GM19240 (cell line): ENCODE measurements around the gene GJA3.

Source experiments
- DNase-seq: peaks from one replicate; pipeline ENCODE4 v3.0.0; 2011; ENCODE audit warnings: low spot score; ENCODE audit not compliant: insufficient read length

The GJA3 gene

DNA sequence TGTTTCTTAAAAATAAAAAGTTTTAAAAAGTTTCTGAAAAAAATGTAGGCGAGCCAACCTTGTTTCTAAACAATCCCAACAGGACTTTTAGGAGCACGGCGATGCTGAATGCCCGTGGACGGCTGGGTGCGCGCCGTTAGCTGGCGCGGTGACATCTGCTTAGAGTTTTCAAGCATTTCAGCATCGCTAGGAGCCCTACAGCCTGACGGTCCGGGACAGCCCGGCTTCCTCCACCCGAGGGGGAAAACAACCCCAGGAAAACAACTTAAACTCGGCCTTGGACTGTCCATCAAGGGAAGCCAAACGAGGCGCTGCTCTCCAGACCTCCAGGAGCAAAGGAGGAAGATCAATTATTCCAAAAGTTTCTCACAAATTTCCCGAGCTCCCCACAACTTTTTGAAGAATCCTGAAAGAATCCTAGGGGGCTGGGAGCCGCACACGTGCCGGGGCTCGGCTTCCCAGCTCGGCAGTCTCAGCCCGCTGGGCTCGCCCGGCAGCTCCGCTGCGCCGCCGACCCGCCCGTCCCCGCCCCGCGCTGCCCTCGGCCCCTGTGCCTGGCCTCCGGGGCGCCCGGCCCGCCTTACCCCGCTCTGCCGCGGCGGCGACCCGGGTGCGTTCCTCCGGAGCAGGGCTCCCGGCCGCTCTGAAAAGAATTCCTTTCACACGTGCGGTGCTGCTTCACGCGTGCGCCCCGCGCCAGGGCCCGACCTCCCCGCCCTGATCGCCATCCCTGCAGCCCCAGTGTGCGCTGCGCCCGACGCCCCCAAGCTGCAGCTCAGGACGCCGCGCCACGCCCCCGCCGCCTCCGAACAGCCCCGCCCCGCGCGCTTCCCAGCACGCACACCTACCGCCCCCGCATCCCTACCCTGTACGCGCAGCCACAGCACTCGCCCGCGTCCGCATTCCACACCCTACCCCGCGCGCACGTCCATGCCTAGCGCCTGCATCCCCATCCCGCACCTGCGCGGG is at the start of gene GJA3:
TSS of gene GJA3 (minus strand) at position 747 of the 969 bp plus-strand sequence. CDS start 17,764 bp downstream, outside the sequence.
- no peak for DNase-seq

DNA sequence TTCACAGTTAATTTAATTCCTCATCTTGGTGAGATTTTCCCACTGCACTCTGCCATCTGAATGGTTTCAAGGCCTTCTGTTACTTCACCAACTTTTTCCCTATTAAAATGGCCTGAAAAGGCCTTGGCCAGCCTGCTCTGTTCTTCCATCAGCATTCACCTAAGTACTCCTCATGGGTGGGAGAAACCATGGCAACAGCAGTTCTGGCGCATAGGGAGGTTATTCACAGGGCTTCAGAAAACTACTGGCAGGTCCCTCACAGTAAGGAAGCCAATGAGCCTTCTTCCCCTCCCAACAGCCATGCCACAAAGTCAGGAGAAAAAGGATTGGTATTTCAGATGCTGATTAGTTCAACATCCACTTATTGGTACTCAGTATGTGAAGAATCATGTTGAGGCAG is 49.1 kb upstream of the GJA3 start:
- DNase-seq: no peak

DNA sequence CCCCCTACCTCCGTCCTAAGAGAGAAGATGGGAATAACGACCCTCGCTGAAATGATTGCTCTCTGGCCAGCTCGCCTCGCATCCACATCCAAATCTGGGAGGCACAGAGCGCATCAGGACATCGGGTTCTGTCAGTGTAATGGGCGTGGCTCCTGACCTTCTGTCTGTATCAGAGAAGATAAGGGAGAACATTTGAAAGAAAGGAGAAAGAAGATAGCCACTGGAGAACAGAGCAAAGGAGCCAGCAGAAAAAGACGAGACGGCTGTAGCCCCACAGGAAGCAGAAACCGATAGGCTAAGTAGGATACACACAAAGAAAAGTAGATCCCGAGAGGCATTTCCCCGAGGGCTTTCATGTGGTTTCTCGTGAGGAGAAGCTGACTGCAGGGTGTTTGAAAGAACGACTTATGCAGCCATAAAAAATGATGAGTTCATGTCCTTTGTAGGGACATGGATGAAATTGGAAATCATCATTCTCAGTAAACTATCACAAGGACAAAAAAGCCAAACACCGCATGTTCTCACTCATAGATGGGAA is 45.9 kb upstream of the GJA3 start:
- DNase-seq: no peak

DNA sequence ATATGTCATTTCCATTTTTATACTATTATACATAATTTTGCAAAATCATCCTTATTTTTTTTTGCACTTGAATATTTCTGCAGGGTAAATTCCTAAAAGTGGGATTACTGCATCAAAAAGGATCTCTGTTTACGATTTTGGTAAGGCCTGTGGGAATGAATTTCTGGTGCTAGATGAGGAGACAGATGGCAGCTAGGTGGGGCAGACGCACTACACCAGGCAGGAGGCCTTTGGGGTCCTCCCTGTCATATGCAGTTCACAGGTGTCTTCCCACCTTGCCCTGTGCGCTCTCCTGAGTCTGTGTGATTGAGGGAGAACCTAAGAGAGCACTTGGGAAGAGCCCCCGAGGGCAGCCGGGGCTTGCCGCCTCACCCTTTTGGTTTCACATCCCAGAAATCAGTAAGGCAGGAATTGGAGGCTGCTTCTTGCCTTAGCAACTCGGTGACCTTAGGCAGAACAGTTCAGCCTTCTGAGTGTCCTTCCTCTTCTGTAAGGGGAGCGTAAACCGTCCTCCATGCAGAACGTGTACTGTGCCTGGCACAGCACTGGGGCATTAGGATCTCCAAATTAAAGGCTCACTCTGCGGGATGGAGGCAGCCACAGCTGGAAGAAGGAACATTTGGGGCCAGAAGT is 45.3 kb upstream of the GJA3 start:
- no peak for DNase-seq

DNA sequence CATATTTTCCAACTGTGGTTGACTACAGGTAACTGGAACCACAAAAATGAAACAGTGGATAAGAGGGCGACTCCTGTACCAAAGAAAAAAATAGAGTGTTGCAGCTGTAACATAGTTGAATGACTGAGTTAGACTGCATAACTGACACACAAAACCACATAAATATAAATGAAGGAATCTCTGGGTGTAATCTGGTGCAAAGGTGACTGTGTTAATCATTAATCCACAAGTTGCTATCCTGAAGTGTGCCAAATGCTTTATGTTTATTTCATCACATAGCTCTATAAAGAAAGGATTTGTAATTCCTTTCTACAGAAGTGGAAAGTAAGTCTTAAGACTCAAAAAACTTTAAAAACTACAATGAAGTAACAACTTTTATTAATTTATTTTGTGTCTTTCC is 37.9 kb upstream of the GJA3 start:
- DNase-seq: no peak

DNA sequence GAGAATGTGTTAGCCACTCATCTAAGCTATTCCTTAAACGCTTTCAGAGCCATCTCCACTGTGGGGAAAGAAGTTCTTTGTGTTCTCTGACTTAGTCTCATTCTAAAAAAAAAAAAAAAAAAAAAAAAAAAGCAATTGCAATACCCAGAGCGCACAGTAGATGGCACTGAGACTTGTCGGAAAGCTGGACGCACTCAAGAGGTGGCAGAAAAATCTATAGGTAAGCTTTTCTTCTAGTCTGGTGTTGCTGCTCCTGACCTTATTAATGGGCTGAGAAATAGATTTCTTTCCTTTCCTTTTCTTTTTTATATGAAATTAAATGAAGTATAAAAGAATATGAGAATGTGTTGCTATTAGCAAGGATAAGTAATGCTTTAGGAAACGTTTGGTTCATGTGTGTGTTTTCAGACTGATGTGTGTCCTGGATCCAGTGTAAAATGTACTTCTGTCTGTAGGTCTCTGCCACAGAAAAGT is 36.5 kb upstream of the GJA3 start:
- DNase-seq: peak; percentile 48

DNA sequence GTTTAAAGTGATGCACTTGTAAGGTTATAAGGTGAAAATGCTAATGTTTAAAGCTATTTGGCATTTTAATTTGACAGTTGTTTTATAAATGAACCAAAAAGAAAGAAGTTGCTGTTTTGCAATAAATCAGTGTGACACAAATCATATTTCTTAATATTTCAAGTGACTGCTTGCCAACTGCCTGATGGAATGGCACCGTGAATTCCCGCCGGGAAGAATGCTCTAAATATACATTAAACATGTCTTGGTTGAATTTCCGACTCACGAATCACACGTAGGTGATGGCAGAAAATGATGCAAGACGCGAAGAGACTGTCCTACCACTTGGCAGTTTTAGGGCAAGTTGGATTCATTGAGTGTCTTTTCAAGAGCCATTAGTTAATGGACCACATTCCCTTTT is 34.9 kb upstream of the GJA3 start:
- no peak for DNase-seq

DNA sequence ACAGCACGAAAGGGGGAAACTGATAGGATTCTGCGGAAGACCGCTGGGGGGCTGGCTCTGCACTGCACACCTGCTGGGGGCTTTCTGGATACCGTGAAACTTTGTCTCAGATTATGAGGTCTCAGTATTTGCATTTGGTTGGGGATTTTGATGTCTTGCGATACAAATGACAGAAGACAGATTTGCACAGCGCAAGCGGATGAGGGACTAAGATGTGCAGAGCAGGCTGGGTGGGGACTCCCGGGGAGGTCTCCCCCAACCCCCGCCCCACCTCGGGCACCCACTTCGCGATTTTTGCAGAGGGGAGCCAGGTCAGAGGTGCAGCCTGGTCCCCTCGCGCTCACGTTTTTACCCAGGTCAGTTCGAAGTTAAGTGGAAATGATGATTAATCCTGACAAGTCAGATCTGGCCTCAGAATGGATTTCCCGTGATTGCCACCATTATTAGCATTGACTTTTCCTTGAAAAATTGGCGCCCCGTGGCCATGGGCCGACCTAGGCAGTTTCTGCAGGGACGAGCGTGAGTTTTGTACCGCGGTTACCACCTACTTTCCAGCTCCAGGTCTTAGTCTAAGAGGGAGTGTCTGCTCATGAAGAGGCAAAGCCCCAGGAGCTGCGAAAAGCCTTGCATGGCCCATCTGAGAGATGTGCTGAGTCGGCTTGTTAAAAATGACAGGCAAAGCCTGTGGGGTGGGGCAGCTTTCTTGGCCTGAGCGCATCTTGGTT is 33.2 kb upstream of the GJA3 start:
- DNase-seq: no peak

DNA sequence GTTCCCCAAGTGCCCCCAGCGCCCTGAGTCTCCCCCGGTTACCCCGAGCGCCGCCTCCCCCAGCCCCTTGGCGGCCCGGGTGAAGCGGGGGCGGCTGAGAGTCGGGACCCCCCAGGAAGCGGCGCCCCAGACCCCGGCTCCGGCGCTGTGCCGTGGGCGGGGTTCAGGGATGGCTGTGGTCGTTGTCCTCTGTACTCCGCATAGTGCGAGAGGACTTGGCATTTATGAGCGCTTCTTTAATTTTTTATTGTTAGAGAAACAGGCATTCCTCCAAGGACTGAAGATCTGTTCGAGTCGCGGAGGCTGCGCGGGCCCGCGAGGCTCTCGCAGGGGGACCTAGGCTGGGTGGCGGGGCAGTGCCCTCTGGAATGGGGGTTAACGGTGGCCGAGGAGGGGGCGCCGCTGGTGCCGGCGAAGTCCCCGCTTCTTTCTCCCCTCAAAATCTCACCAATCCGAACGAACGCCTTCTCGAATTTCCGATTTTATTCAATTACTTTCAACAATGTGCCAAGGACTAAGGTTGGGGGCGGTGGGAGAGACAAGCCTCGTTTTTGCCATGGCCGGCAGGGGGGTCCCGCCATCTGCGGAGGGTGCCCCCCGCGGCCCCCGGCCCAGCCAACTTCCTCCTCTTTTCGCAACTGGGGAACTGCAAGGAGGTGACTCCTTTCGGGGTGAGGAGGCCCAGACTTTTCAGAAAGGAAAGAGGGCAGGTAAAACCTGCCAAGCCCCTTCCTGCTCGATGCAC is 32.5 kb upstream of the GJA3 start:
- no peak for DNase-seq

DNA sequence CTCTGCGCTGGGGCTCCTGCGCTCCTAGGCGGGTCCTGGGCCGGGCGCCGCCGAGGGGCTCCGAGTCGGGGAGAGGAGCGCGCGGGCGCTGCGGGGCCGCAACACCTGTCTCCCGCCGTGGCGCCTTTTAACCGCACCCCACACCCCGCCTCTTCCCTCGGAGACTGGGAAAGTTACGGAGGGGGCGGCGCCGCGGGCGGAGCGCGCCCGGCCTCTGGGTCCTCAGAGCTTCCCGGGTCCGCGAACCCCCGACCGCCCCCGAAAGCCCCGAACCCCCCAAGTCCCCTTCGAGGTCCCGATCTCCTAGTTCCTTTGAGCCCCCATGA is 31.9 kb upstream of the GJA3 start, which contains the start of gene GJB2:
TSS of gene GJB2 (minus strand) at position 103 of the 326 bp plus-strand sequence. CDS start 3,357 bp downstream, outside the sequence.
- no peak for DNase-seq

DNA sequence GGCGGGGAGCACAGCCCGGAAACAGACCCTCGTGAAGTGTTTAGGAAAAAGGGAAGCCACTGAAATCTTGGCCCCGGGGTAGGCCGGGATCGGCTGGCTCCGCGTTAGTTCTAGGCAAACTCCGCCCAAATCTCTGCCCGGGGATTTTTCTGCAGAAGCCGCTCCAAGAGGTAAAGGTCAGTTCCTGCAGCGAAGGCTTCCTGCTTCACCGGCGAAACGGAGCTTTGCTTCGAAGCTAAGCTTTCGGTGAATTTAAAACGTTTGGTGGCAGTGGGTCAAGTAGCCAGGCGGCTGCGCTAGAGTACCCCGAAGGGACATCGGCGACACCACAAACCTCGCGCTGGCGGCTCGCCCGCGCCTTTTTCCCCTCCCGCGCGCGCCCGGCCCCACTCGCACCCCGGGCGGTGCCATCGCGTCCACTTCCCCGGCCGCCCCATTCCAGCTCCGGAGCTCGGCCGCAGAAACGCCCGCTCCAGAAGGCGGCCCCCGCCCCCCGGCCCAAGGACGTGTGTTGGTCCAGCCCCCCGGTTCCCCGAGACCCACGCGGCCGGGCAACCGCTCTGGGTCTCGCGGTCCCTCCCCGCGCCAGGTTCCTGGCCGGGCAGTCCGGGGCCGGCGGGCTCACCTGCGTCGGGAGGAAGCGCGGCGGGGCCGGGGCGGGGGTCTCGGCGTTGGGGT is 31.4 kb upstream of the GJA3 start:
- DNase-seq: no peak

DNA sequence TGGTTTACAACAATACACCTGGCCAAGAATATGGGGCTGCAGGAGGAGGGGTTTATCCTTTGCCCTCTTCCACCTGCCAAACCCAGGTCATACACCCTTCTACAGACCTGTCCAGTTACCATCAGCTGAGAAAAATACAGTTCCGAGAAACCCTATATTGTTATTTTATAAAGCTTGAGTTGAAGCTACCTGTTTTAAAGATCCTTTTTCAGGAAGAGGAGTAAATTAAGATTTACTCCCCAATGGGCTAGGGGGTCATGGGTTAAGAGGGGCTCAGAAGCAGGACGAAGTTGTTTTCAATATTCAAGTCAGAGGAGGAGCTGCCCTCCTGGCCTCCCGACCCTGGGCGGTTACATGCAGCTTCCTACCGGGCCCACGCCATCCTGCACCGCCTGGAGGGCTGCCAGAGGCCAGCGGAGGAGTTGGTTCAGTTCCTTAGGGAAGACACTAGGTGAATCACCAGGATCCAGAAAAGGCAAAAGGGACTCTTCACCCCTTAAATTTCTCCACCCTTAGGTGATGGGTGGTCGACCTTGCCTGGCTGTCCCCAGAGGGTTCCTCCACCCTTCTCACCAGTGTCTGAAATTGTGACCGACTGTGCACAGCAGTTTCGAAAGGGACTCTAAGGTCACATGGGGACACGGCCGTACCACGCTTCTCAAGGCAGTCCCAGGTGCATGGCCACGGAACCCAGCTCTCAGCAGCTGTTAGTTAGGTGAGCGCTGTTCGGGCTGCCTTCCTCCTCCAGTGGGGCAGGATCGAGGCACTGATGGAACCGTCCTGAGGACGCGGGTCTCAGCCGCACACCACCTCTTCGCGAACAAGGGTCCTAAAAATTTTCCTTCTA is 30.7 kb upstream of the GJA3 start:
- no peak for DNase-seq

DNA sequence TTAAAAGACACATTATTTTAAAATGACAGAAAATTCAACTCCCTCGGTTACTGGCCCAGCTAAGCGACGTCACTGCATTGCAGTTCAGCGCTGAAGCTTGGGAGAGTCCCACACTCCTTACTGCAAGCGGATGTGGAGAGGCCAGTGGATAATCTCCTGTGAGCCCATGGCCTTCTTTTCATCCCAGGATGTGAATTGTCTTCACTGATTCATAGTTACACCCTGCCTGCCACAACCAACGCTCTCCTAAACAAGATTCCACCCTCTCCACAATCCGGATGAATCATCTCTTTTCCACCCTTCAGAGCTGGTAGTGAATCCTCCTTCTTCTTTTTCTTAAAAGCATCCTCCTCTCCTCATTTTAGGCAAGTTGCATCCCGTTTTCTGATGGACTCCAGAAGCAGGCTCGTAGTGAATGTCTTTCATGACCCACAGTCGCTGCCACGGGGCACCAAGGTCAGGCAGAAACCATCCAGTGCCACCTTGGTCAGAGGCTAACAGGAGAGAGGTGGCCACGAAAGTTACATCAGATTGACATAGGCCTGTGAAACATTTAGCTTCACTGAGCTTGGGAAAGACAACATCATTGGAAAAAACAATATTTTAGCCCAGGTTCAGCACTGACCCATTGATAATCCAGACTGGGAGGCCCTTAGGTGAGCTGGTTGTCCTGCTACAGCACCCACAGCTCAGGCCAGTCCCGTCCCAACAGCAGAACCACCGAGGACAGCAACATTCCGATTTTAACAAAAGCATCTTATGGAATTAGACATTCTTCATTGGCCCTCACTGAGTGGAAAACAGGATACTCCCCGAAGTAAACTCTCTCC is 29.8 kb upstream of the GJA3 start:
- DNase-seq: no peak

DNA sequence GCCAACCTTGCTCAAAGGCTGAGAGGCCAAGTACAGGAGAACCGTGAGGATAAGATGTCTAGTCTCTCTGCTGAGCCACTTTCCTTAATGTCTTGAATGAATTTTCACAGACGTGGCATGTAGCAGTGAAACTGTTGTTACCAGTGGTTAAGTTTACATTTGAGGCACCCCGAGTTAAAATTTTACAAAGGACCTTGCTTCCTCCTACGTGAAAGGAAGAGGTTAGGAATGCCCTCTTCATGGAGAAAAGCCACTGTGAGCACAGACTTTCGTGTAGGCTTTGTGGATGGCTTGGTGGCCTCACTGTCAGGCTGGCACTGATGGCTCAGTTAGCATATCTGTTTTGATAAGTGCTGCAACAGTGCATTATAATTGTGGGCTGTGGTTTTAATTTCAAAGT is 29.2 kb upstream of the GJA3 start:
- no peak for DNase-seq

DNA sequence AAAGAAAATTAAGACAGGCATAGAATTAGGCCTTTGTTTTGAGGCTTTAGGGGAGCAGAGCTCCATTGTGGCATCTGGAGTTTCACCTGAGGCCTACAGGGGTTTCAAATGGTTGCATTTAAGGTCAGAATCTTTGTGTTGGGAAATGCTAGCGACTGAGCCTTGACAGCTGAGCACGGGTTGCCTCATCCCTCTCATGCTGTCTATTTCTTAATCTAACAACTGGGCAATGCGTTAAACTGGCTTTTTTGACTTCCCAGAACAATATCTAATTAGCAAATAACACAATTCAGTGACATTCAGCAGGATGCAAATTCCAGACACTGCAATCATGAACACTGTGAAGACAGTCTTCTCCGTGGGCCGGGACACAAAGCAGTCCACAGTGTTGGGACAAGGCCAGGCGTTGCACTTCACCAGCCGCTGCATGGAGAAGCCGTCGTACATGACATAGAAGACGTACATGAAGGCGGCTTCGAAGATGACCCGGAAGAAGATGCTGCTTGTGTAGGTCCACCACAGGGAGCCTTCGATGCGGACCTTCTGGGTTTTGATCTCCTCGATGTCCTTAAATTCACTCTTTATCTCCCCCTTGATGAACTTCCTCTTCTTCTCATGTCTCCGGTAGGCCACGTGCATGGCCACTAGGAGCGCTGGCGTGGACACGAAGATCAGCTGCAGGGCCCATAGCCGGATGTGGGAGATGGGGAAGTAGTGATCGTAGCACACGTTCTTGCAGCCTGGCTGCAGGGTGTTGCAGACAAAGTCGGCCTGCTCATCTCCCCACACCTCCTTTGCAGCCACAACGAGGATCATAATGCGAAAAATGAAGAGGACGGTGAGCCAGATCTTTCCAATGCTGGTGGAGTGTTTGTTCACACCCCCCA is 28.1 kb upstream of the GJA3 start:
- DNase-seq: no peak

DNA sequence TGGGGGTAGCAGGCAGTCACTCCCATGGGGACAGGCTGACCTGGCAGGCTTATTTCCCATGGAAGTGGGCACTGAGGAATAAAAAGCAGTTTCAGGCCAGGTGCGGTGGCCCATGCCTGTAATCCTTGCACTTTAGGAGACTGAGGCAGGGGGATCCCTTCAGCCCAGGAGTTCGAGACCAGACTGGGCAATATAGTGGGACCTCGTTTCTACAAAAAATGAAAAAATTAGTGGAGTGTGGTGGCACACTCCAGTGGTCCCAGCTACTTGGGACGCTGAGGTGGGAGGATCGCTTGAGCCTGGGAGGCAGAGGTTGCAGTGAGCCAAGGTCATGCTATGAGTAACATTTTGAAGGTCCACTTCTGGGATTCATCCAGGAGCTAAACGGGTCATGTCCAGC is 25.9 kb upstream of the GJA3 start:
- DNase-seq: no peak

DNA sequence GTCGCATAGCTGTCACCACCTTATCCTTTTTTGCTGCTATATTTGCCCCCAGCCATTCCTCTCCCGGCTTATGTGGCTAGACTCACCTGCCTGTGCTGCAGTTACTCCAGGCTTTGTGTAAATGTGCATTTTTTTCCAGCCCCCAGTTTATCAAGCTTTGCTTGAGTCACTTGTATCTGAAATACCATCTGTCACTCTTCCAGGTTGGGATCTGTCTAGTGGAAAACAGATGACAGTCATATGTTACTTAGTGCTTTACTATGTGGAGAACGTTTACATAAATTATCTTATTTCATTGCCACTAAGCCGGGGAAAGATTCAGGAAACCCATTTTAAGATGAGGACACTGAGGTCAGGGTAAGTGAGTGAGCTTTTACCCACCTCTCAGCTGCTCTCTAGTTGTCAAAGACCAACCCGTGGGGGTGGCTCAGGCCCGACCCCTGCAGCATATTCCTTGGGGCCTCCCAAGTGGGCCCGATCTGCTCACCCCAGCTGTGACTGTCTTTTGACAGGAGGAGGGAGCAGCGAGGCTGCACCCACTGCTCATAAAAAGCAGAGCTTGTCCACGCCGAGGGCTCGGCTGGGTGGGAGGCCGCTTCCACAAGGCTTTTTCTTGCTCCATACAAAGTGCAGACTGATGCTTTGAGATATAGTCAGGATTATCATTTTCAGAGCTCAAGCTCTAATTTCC is 24.7 kb upstream of the GJA3 start:
- DNase-seq: no peak
